ENCODE results near the gene LAMTOR2. TPM values are rescaled to one million over a fixed set of nuclear protein-coding genes. Genes with fewer than 3 reads are reported as not detected.

LAMTOR2 gene
- total RNA-seq, 1 donor, result 40.4 TPM

DNA sequence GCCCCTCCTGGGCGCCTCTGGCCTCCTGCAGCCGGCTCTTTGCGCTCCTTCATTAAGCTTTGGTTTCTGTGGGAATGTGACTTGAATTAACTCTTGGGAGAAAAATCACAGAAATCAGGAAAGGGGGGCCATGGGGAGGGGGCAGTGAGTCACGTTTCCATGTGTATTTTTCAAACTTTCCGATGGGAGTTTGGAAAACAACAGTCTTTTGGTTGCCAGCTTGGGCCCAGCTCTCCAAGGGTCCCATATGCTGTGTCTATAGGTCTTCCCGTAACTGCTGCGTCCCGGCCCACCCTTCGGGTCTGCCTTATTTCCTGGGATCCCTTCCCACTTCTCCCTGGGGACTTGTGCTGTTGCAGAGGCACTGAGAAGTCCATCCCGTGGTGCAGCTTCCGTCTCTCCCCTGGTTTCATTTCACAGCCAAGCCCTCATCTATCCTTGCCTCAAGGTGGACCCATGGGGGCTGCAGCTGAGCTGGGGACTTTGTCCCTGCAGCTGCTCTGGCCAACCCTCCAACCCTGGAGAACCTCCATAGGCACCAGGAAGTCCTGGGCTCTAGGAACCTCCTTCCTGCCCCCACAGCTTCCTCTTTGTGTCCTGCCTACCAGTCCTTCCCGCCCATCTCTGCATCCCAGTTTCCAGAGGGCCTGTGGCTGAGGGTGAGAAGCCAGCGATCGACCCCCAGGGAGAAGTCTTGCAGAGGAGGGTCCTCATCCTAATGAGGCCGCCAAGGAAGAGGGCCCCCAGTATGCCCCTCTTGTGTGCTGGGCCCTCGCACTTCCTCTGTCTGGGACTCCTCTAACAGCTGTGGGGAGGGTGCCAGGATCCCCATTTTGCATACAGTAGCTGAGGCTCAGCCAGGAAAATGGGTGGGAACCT is 48.3 kb downstream of the LAMTOR2 start:
- DNase-seq (ENCODE audit: low read depth), result peak; percentile 46
- TF ChIP-seq, protein P1, sequence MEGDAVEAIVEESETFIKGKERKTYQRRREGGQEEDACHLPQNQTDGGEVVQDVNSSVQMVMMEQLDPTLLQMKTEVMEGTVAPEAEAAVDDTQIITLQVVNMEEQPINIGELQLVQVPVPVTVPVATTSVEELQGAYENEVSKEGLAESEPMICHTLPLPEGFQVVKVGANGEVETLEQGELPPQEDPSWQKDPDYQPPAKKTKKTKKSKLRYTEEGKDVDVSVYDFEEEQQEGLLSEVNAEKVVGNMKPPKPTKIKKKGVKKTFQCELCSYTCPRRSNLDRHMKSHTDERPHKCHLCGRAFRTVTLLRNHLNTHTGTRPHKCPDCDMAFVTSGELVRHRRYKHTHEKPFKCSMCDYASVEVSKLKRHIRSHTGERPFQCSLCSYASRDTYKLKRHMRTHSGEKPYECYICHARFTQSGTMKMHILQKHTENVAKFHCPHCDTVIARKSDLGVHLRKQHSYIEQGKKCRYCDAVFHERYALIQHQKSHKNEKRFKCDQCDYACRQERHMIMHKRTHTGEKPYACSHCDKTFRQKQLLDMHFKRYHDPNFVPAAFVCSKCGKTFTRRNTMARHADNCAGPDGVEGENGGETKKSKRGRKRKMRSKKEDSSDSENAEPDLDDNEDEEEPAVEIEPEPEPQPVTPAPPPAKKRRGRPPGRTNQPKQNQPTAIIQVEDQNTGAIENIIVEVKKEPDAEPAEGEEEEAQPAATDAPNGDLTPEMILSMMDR (IDR thresholded peaks at IDR 0.05; ENCODE audit: insufficient read depth, low read length), result no peak
- H3K4me3 ChIP-seq (ENCODE audit: low read depth, low read length), result no peak overlapping the region

DNA sequence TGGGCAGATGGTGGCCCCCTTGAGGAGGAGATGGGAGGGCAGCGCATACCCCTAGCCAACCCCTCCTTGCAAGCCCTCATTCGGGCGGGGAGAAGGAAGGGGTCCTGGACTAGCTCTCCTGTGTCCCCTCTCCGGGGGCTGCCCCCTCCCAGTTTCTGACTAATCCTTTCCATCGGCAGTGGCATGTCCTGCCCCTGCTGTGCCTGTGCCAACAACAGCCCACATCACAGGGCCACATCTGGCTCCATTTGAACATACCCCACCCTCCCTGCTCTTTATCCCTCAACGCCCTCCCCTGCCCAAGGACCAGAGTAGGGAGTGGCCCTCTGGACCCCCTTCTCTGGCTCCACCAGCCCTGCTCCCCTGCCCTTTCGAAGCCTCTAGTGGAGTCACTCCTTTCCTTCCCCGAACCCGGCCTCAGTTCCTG is 49.0 kb downstream of the LAMTOR2 start:
- peak; percentile 80 for DNase-seq (ENCODE audit: low read depth)
- TF ChIP-seq, protein P1 (IDR thresholded peaks at IDR 0.05; ENCODE audit: insufficient read depth, low read length), result no peak
- H3K4me3 ChIP-seq (ENCODE audit: low read depth, low read length), result peak overlapping the region; percentile 41

DNA sequence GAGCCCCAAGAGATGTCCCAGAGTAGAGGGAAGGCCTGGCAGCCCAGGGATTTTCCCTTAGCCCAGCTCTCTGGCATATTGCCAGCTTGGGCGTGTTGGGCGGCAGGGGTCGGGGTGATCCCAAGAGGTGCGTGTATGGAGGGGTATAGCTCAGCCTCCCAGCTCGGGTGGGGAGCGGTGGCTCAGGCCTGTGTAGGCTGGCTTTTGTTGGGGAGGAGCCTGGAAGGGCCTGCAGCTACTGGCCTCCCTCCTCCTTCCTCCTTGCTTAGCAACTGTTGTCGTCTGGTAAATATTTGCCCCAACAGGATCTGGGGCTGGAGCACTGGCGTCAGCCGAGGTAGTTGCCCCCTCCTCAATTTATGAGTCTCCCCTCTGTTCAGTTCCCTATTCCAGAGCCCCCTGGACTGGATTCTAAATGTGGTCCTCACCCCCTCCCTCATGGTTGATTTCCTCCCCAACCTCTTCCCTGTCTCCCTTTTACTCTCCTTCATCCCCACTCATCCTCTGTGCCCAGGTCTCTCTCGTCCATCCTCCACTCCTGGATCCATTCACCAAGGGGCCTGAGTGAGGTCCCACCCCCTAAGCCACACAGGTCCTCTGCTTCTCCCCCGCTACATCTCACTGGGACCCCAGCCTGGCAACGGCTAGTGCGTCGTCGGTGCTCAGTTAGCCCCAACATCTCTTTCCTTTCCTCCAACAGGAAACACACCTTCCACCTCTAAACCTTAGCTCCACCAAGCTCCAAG is 49.7 kb downstream of the LAMTOR2 start:
- H3K4me3 ChIP-seq (ENCODE audit: low read depth, low read length), result peak overlapping the region; percentile 52
- DNase-seq (ENCODE audit: low read depth), result peak; percentile 90
- TF ChIP-seq, protein P1 (IDR thresholded peaks at IDR 0.05; ENCODE audit: insufficient read depth, low read length), result no peak

DNA sequence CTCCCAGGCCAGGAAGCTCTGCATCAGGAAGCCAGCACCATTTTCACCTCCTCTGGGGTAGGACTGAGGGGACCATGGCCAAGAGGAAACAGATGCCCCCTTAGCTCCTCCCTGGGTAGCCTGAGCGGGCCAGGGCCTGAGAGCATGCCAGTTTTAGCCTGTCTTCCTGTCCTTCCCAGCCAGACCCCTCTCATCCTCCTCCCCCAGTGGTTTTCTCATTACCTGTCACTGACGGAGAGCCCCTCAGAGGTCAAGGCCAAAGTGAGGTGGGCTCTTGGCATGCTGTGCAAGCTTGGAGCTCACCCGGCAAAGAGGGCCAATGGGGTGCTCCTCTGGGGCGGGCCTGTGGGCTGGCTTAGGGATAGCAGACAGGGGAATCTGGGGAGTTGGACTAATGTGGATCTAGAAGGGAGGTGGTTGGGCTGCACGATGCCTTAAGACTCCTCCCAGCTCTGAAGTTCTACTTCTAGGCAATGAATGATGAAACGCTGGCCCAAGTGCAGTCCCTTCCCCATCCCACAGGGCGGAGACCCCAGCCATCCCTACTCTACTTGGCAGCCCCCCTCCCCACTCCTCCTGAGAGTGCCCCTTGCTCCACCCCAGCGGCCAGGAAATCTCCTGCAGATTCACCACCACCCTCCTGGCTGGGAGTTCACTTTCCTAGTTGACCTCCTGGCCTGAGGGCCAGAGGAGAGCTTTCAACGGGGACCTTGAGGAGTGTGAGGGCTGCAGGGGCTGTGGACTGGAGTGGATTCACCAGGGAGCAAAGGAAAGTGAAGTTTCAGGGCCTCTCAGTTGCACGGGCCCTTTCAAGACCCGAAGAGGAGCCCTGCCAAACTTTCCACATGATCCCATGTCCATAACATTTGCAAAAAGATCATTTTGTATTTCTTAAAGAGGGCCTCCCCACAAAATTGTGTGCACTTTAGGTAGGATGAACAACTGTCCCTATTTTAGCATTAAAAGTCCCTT is 50.6 kb downstream of the LAMTOR2 start:
- peak; percentile 86 for DNase-seq (ENCODE audit: low read depth)
- TF ChIP-seq, protein P1 (IDR thresholded peaks at IDR 0.05; ENCODE audit: insufficient read depth, low read length), result peak; percentile 5
- peak overlapping the region; percentile 52 for H3K4me3 ChIP-seq (ENCODE audit: low read depth, low read length)

DNA sequence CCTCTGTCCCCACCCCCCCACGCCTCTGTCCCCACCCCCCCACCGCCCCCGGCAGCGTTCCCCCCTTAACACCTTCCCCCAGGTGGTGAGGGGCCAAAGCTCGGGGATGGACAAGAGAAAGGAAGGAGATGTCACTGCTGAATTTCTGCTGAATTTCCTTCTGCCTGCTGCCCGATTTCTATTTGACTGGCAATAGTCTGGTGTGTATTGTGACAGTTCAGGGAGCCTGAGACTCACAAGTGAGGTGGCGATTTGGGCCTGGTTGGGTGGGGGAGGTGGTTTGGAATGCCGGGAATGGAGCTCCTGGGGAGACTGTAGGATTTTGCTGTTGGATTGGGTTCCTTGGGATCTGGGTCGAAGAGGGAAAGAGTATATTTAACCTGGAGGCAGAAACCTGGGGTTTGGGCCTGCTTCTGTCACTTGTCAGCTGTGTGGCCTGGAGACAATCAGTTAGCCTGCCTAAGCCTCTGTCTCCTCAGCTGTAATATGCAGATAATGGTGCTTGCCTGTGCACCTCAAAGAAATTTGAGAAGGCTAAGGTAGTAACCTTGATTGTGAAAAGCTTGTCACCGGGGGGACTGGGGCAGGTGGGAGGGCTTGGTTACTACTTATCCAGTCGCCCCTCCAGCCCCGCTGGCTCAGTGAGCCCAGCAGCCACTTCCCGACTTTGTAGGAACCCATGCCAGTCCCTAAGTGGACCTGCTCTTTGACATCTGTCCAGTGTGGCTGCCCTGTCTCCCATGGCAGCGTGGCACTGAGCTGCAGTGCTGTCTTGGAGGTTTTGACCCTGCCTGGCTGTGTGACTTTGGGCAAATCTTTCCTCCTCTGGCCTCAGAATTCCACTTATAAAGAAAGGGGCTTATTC is 52.3 kb downstream of the LAMTOR2 start:
- no peak overlapping the region for H3K4me3 ChIP-seq (ENCODE audit: low read depth, low read length)
- DNase-seq (ENCODE audit: low read depth), result peak; percentile 58
- TF ChIP-seq, protein P1 (IDR thresholded peaks at IDR 0.05; ENCODE audit: insufficient read depth, low read length), result no peak

Data from fibroblast of the aortic adventitia (primary cell).